ENCODE results near the gene UNC5A. TPM values are rescaled to one million over a fixed set of nuclear protein-coding genes. Genes with fewer than 3 reads are reported as not detected.

UNC5A gene
- total and polyA plus RNA-seq, 2 of the 8 experiments (the other 6 are each of a cell fraction or from before 2014, with no cell fraction given): 4.0 to 7.6 TPM

DNA sequence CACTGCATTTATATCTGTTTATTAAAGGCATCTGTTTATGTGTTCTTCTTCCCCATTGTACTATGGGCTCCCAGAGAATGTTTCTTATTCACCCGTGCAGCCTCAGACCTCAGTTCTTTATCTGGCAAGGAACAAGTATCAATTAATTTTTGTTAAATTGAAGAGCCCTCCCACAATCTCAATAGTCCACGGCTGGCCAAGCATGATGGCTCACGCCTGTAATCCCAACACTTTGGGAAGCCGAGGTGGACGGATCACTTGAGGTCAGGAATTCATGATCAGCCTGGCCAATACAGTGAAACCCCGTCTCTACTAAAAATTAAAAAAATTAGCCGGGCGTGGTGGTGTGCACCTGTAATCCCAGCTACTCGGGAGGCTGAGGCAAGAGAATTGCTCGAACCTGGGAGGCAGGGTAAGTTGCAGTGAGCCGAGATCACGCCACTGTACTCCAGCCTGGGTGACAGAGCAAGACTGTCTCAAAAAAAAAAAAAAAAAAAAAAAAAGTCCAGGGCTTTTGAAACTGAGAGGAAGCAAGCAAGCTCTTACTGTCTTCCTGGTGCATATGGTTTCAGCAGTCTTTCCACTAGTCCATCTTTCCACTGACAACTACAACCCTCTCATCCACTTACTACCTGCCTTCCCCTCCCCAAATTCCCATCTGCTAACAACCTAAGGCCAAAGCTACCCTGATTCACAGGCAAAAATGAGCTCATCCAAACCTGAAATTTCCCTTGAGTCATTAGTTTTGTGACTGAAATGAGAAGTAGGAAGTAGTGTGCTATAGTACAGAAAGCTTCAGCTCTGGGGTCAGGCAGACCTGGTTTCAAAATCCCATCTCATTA, 91.1 kb downstream of the UNC5A start:
- H3K79me2 ChIP-seq (ENCODE audit: control insufficient read depth in 1 of 2, insufficient read depth in 2 of 2, low read length in 2 of 2): no peaks in the 10 kb centered on the region
- no peak overlapping the region for H3K23ac ChIP-seq (ENCODE audit: insufficient read length)
- ChIA-PET CTCF (ENCODE audit: partially characterized antibody) (interaction anchor here (0.7 to 4.0 kb wide), 16 partner anchors 10 to 243 kb away, joined by 3 to 21 read pairs (median 6); no protein-coding TSS in a partner anchor), POLR2A (ENCODE audit: partially characterized antibody) (interaction anchor here (0.7 to 1.3 kb wide), 4 partner anchors 8 to 203 kb away, joined by 3 to 5 read pairs (median 3); no protein-coding TSS in a partner anchor)
- H3K9me3 ChIP-seq (ENCODE audit: insufficient read depth in 2 of 2, low read depth in 1 of 2, low read length in 1 of 2): no peaks in the 10 kb centered on the region
- H2BK12ac ChIP-seq (ENCODE audit: low read depth, low read length): no peak overlapping the region
- no peaks in the 10 kb centered on the region for H4K20me1 ChIP-seq (replicated peaks in 1 of 2; ENCODE audit: control insufficient read depth in 1 of 2, insufficient read depth in 2 of 2, low read length in 2 of 2)
- H4K91ac ChIP-seq (replicated peaks; ENCODE audit: insufficient read length, low read length): no peak overlapping the region
- no peak overlapping the region for H3K4me3 ChIP-seq (ENCODE audit: extremely low read depth in 1 of 4, insufficient read depth in 2 of 4, low read depth in 3 of 4, low read length in 4 of 4)
- H2AFZ ChIP-seq (ENCODE audit: low read length): no peak overlapping the region
- H3K14ac ChIP-seq (ENCODE audit: insufficient read length): no peak overlapping the region
- no peaks in the 10 kb centered on the region for H3K23me2 ChIP-seq (ENCODE audit: low read depth, low read length)
- no peak overlapping the region for H4K8ac ChIP-seq (ENCODE audit: extremely low read depth, insufficient read depth, low read length)
- H3K4me1 ChIP-seq (replicated peaks in 1 of 4; ENCODE audit: control insufficient read depth in 3 of 4, insufficient read depth in 4 of 4, low read length in 3 of 4): peaks cover 0 to 6% (median 3%) of the 10 kb centered on the region in 4 experiments; a peak in 5 of 7 replicates
- no peak overlapping the region for H3K27ac ChIP-seq (ENCODE audit: low read depth, low read length)
- DNase-seq (ENCODE audit: low read depth in 1 of 2, low spot score in 2 of 2) (no peak), FAIRE-seq (no peak)
- H3K18ac ChIP-seq (ENCODE audit: extremely low read depth, low read length): no peak overlapping the region
- no peak overlapping the region for H3K4me2 ChIP-seq (ENCODE audit: insufficient read depth in 1 of 2, low read depth in 2 of 2, low read length in 2 of 2)
- WGBS, 2 experiments (ENCODE audit: extremely low coverage in 1 of 2, insufficient coverage in 1 of 2, insufficient read length in 1 of 2, insufficient replicate concordance in 2 of 2, low coverage in 1 of 2, low lambda C conversion rate in 2 of 2, missing lambda C conversion rate in 1 of 2): 84% methylated on average over 12 of the region's 12 CpGs; no CpG with 5 or more reads in 1 of the 2 experiments
- no peak overlapping the region for H3K9ac ChIP-seq (replicated peaks in 1 of 4; ENCODE audit: extremely low read depth in 1 of 4, low read depth in 3 of 4, low read length in 3 of 4)
- H3K36me3 ChIP-seq (ENCODE audit: control insufficient read depth in 2 of 4, insufficient read depth in 4 of 4, low read length in 3 of 4): peaks cover 15 to 36% (median 30%) of the 10 kb centered on the region in 4 experiments; a peak in 7 of 8 replicates
- H2BK20ac ChIP-seq (ENCODE audit: low read length): no peak overlapping the region
- H2BK120ac ChIP-seq (replicated peaks; ENCODE audit: low read depth, low read length): no peak overlapping the region
- no peaks in the 10 kb centered on the region for H3K27me3 ChIP-seq (replicated peaks in 1 of 4; ENCODE audit: control insufficient read depth in 3 of 4, extremely low read depth in 1 of 4, insufficient read depth in 3 of 4, low read length in 3 of 4)
- no peak overlapping the region for H3K56ac ChIP-seq (replicated peaks; ENCODE audit: insufficient read length, low read depth, low read length)
- H3K4ac ChIP-seq (replicated peaks; ENCODE audit: insufficient read length, low read depth, low read length): no peak overlapping the region
- no peak overlapping the region for H2BK5ac ChIP-seq (ENCODE audit: low read depth, low read length)
- H4K5ac ChIP-seq (ENCODE audit: insufficient read length, low read depth, low read length): no peak overlapping the region
- no peak overlapping the region for H2BK15ac ChIP-seq (ENCODE audit: low read length)
- H2AK5ac ChIP-seq (ENCODE audit: low read depth, low read length): no peak overlapping the region
- H3K79me1 ChIP-seq (ENCODE audit: low read depth, low read length): no peaks in the 10 kb centered on the region
- TF ChIP-seq CBX8 (IDR thresholded peaks at IDR 0.05; ENCODE audit: borderline replicate concordance, low read depth, low read length) (no peak), RNF2 (IDR thresholded peaks at IDR 0.05; ENCODE audit: borderline replicate concordance, low read depth, low read length, missing control alignments, poor library complexity, severe bottlenecking) (no peak), TCF12 (IDR thresholded peaks at IDR 0.05; ENCODE audit: low read depth, low read length) (no peak), RXRA (IDR thresholded peaks at IDR 0.05; ENCODE audit: insufficient read depth, low read depth, low read length) (no peak), SP1 (IDR thresholded peaks at IDR 0.05; ENCODE audit: low read depth, low read length) (no peak), CBX5 (IDR thresholded peaks at IDR 0.05; ENCODE audit: low read depth, low read length) (no peak), MAFK (IDR thresholded peaks at IDR 0.05; ENCODE audit: low read depth, low read length) (no peak), POU5F1 (IDR thresholded peaks at IDR 0.05; ENCODE audit: low read depth, low read length) (no peak), RFX5 (IDR thresholded peaks at IDR 0.05; ENCODE audit: borderline replicate concordance, low read depth, low read length) (no peak), TBP (IDR thresholded peaks at IDR 0.05; ENCODE audit: low read depth, low read length) (no peak), KDM5A (IDR thresholded peaks at IDR 0.05; ENCODE audit: low read length) (no peak), GTF2F1 (IDR thresholded peaks at IDR 0.05; ENCODE audit: borderline replicate concordance, low read depth, low read length) (no peak), SRF (IDR thresholded peaks at IDR 0.05; ENCODE audit: low read depth, low read length) (no peak)

All from H1 (cell line).